Right lung (tissue), 5 donors: Measurements from ENCODE around the gene HRCT1. TPM values are rescaled to one million over a fixed set of nuclear protein-coding genes. Genes with fewer than 3 reads are reported as not detected.
"Not testable (repeated sequence)": the region's sequence is repeated elsewhere in the genome, so short reads cannot be mapped to it uniquely, and the experiment has no call there.

Experiments used
- DNase-seq, 2 donors: peaks; one replicate each; pipeline ENCODE4 v3.0.0-alpha.2; 2013
- polyA plus RNA-seq, 5 donors: library from polyadenylated mRNA; unstranded; fragments of 120-200 nt; gene quantifications; one replicate each; pipeline versions ENCODE4 v1.2.1 to v1.2.3, GENCODE V29; 2013; ENCODE audit warnings: inconsistent platforms in 1 of 5, low replicate concordance in 1 of 5; ENCODE audit not compliant: insufficient read length in 5 of 5, insufficient read depth in 1 of 5

HRCT1 gene
- polyA plus RNA-seq, 5 donors = 0.58 to 0.87 (median 0.71) TPM

GRCh38 chr9:35915681-35916294 is 9.8 kb downstream of the HRCT1 start:
- no peak for DNase-seq

- DNase-seq = no peak
These were observed 11.3 kb downstream of the HRCT1 start for GRCh38 chr9:35917261-35917660.

- no peak for DNase-seq
These were observed 12.8 kb downstream of the HRCT1 start for GRCh38 chr9:35918780-35919179.

GRCh38 chr9:35919212-35920008 is 13.4 kb downstream of the HRCT1 start:
- DNase-seq = no peak

GRCh38 chr9:35920051-35920620 is 14.1 kb downstream of the HRCT1 start:
- no peak for DNase-seq

- DNase-seq = no peak
These were observed 17.6 kb downstream of the HRCT1 start for GRCh38 chr9:35923598-35923926.

GRCh38 chr9:35923927-35924763 is 18.1 kb downstream of the HRCT1 start:
- no peak for DNase-seq

- no peak for DNase-seq
These were observed 22.8 kb downstream of the HRCT1 start for GRCh38 chr9:35928591-35929452.

- no peak for DNase-seq
These were observed 23.4 kb downstream of the HRCT1 start for GRCh38 chr9:35929453-35929718.

- no peak for DNase-seq
These were observed 24.5 kb downstream of the HRCT1 start for GRCh38 chr9:35930521-35930920.

GRCh38 chr9:35930989-35931388 is 25.0 kb downstream of the HRCT1 start:
- DNase-seq = no peak

GRCh38 chr9:35932735-35933134 is 26.7 kb downstream of the HRCT1 start:
- DNase-seq = no peak

GRCh38 chr9:35933550-35934067 is 27.6 kb downstream of the HRCT1 start:
- no peak for DNase-seq

GRCh38 chr9:35934069-35934468 is 28.1 kb downstream of the HRCT1 start:
- not testable (repeated sequence) for DNase-seq

- no peak for DNase-seq
These were observed 29.3 kb downstream of the HRCT1 start for GRCh38 chr9:35935261-35935660.

GRCh38 chr9:35935755-35936509 is 29.9 kb downstream of the HRCT1 start:
- no peak for DNase-seq

- no peak for DNase-seq
These were observed 31.2 kb downstream of the HRCT1 start for GRCh38 chr9:35937227-35937626.

- no peak for DNase-seq
These were observed 32.7 kb downstream of the HRCT1 start for GRCh38 chr9:35938474-35939356.

- DNase-seq = no peak
These were observed 33.8 kb downstream of the HRCT1 start for GRCh38 chr9:35939679-35940250.
